Hippocampal formation (tissue), 2 donors: Measurements from ENCODE around the gene URM1.
"Not testable (repeated sequence)": the region's sequence is repeated elsewhere in the genome, so short reads cannot be mapped to it uniquely, and the experiment has no call there.

Source experiments
- DNase-seq, 2 donors: peaks; one replicate each; lab custom pipeline; 2025; lab: John Stamatoyannopoulos, UW

The URM1 gene

GRCh38 chr9:128370752-128371629 is at the start of gene URM1:
TSS of gene URM1 (plus strand) at chr9:128371374. CDS start at chr9:128371381, 7 bp downstream.
- DNase-seq = peak; percentile 97 to 98

- no peak for DNase-seq
Observed at GRCh38 chr9:128321879-128322403, 49.2 kb upstream of the URM1 start.

GRCh38 chr9:128322404-128323211 is 48.6 kb upstream of the URM1 start, which contains the start of the genes COQ4 and TRUB2:
TSS of gene COQ4 (plus strand) at chr9:128322839. CDS start at chr9:128322859, 20 bp downstream.
TSS of gene TRUB2 (minus strand) at chr9:128322447. CDS start at chr9:128322408, 39 bp downstream.
- peak; percentile 96 to 97 for DNase-seq

- no peak for DNase-seq
Observed at GRCh38 chr9:128323212-128323730, 47.9 kb upstream of the URM1 start.

- no peak for DNase-seq
Observed at GRCh38 chr9:128323791-128324190, 47.4 kb upstream of the URM1 start.

- DNase-seq = no peak
Observed at GRCh38 chr9:128324401-128324800, 46.8 kb upstream of the URM1 start.

- DNase-seq = no peak
Observed at GRCh38 chr9:128325629-128326028, 45.5 kb upstream of the URM1 start.

GRCh38 chr9:128333451-128333869 is 37.7 kb upstream of the URM1 start:
- DNase-seq = no peak

- no peak for DNase-seq
Observed at GRCh38 chr9:128335161-128335560, 36.0 kb upstream of the URM1 start.

GRCh38 chr9:128335914-128336313 is 35.3 kb upstream of the URM1 start:
- DNase-seq = no peak

GRCh38 chr9:128337936-128338335 is 33.2 kb upstream of the URM1 start:
- DNase-seq = no peak

- DNase-seq = not testable (repeated sequence)
Observed at GRCh38 chr9:128338852-128339614, 32.1 kb upstream of the URM1 start.

- DNase-seq = peak; percentile 53 to 69
Observed at GRCh38 chr9:128339761-128340690, 31.1 kb upstream of the URM1 start, which contains the start of gene SLC27A4. TSS of gene SLC27A4 (plus strand) at chr9:128340527. CDS start at chr9:128343133, 2,606 bp downstream.

GRCh38 chr9:128340691-128341434 is 30.3 kb upstream of the URM1 start:
- DNase-seq = no peak

- DNase-seq = peak in 1 of 2 donors; percentile 12
Observed at GRCh38 chr9:128341435-128341849, 29.7 kb upstream of the URM1 start.

GRCh38 chr9:128342971-128343680 is 28.0 kb upstream of the URM1 start:
- DNase-seq = no peak

- DNase-seq = no peak
Observed at GRCh38 chr9:128343855-128344254, 27.3 kb upstream of the URM1 start.

GRCh38 chr9:128344931-128345605 is 26.1 kb upstream of the URM1 start:
- no peak for DNase-seq
